ENCODE results near the gene SYVN1. TPM values are rescaled to one million over a fixed set of nuclear protein-coding genes. Genes with fewer than 3 reads are reported as not detected.
A peak's percentile ranks its signal among the peaks of the same experiment; 100 is the strongest.

The SYVN1 gene
- total RNA-seq, 4 donors from 2014 or later = 47.1 to 58.2 (median 50.5) TPM

GRCh38 chr11:65118097-65118837 lies 16.1 kb downstream of the SYVN1 start:
- TF ChIP-seq, protein P1, sequence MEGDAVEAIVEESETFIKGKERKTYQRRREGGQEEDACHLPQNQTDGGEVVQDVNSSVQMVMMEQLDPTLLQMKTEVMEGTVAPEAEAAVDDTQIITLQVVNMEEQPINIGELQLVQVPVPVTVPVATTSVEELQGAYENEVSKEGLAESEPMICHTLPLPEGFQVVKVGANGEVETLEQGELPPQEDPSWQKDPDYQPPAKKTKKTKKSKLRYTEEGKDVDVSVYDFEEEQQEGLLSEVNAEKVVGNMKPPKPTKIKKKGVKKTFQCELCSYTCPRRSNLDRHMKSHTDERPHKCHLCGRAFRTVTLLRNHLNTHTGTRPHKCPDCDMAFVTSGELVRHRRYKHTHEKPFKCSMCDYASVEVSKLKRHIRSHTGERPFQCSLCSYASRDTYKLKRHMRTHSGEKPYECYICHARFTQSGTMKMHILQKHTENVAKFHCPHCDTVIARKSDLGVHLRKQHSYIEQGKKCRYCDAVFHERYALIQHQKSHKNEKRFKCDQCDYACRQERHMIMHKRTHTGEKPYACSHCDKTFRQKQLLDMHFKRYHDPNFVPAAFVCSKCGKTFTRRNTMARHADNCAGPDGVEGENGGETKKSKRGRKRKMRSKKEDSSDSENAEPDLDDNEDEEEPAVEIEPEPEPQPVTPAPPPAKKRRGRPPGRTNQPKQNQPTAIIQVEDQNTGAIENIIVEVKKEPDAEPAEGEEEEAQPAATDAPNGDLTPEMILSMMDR (IDR thresholded peaks at IDR 0.05) = no peak
- no peak for DNase-seq (ENCODE audit: low spot score)
- no peak for ATAC-seq (ENCODE audit: low FRiP score)

DNA sequence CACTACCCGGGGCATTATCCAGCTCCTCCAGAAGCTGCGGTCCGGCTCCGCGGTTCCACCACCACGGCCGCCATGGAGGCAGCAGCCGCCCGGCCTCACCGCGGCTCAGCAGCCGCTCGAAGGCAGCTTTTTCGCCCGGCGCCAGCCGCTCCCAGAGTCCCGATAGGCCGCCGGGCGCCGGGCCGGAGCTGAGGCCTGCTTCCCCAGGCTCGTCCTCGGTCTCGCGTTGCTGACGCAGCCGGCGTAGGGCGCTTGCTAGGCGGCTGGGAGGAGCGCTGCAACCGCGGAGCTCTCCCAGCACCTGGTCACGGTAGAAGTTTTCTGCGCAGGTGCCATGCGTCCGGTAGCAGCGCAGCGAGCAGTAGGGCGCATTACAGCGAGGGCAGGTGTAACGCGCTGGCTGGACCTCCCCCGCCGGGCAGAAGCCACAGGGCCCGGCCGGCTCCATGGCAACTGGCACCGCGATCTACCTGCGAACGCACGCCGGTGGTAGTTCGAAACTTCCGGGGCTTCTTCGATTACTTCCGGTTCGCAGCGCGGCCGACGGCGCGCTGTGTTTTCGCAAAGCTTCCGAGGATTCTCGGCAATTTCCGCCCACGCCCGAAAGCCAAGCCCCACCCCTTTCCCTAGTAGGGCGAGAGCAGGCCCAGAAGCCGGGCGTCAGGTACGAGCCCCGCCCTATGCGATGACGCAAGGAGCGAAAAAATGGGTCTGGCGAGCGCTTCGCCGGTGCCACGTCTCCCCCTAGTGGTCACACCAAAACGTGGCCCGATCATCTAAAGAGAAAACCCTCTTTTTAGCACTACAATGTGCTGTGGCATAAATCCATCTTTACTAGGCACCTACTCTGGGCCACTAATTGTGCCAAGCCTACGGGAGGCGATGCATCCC lies 16.9 kb downstream of the SYVN1 start, which contains the start of gene ZNHIT2:
TSS of gene ZNHIT2 (minus strand) at position 496 of the 891 bp plus-strand sequence. CDS start at position 448, 48 bp downstream.
- ATAC-seq (ENCODE audit: low FRiP score) (peak; percentile 73), DNase-seq (ENCODE audit: low spot score) (peak; percentile 99)
- TF ChIP-seq, protein P1 (IDR thresholded peaks at IDR 0.05) = peak in 2 of 3 donors; percentile 89 to 91

DNA sequence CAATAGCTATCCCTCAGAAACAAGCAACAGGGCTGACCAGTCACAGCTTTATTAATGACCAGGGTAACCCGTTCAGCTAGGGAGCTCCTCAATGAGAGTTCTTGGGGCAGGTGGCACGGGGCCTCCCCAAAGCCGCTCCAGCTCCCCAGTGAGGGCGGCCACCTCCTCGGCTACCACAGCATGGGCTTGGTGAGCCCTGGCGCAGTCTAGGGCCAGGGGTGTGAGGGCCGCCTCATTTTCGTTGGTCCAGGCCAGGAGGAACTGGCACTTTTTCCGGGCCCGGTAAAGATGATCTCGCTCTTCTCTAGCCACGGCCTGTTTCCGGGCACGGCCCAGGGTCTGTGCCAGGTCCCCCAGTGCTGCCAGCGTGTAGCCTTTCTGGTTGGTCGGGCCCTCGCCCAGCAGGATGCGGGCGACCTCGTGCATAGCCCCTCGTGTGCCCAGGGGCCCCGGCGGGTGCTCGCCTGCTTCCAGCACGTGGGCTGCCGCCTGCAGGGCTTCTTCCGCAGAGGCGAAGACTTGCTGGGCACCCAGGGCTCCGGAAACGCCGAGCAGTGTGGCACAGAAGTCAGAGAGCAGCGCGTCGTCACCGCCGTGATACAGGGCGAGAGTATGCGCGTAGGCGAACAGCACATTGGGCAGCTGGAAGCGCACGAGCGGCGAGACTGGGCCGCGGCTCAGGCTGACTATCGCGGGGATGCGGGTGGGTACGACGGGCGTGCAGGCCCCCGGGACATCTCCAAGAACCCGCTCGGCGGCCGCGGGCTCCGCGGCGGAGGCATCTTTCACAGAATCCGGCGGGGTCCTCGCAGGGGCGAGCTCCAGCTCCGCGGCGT lies 17.7 kb downstream of the SYVN1 start:
- ATAC-seq (ENCODE audit: low FRiP score) (peak; percentile 26), DNase-seq (ENCODE audit: low spot score) (no peak)
- TF ChIP-seq, protein P1 (IDR thresholded peaks at IDR 0.05) = no peak

DNA sequence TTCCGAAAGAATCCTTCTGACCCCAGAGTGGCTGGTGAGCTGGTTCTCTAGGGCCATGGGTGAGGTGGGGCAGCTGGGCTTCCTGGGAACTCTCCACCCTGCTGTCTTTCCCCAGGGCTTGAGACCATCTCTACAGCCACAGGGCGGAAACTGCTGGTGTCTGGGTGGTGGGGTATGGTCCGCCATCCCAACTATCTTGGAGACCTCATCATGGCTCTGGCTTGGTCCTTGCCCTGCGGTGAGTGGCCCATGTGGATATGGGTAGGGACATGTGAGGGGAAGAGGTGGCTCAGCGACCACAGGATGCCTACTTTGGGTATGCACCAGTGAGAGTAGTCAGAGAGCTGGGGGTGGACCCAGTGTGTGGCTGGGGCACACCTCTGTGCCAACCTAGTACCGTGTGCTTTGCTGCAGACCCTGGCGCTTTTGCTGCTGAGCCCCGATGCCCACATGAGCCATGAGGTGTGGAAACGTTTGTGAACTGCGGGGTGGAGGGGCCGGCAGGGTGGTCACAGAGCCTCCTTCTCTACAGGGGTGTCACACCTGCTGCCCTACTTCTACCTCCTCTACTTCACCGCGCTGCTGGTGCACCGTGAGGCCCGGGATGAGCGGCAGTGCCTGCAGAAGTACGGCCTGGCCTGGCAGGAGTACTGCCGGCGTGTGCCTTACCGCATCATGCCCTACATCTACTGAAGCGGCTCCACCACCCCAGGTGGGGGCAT lies 18.8 kb downstream of the SYVN1 start:
- no peak for ATAC-seq (ENCODE audit: low FRiP score)
- no peak for DNase-seq (ENCODE audit: low spot score)
- TF ChIP-seq, protein P1 (IDR thresholded peaks at IDR 0.05) = no peak

DNA sequence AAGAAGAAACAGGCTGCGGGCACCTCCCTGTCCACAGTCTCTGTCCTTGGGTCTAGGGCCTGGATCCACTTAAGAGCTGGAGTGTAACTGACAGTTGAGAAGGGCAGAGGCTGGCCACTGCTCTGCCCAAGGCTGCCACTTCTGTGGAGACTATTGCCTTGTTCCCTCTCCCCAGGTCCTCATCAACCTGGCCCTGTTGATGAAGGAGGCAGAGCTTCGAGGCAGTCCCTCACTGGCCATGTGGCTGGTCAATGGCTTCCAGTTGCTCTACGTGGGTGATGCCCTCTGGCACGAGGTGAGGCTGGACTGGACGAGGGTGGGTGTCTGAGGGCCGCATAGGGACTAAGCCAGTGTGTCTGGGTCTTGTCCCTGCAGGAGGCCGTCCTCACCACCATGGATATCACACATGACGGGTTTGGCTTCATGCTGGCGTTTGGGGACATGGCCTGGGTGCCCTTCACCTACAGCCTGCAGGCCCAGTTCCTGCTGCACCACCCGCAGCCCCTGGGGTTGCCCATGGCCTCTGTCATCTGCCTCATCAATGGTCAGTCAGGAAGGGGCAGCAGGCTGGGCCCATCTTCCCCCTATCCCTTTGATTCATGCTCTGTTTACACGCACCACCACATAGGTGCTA lies 19.7 kb downstream of the SYVN1 start:
- ATAC-seq (ENCODE audit: low FRiP score) = no peak
- no peak for DNase-seq (ENCODE audit: low spot score)
- TF ChIP-seq, protein P1 (IDR thresholded peaks at IDR 0.05) = no peak
